ENCODE measurements around the gene FOXO3B.
"Not testable (repeated sequence)": the region's sequence is repeated elsewhere in the genome, so short reads cannot be mapped to it uniquely, and the experiment has no call there.

DNA sequence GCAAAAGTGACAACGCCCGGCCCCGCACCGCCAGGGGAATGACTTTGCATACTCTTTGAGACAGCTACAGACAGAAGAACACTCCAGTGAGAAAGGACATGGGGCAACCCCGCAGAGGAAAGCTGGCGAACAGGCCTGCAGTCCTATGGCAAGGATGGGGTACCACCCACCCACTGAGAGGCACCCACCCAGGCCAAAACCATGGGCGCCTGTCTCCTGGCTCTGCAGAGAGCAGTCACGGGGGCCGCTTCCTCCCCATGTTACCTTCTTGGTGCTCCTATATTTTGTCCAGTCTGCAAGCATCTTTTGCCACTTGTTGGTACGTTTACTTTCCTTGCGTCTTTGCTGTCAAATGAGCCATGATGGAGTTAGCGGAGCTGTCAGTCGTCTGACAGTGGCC lies 43.8 kb downstream of the FOXO3B start:
- TF ChIP-seq, protein P1, sequence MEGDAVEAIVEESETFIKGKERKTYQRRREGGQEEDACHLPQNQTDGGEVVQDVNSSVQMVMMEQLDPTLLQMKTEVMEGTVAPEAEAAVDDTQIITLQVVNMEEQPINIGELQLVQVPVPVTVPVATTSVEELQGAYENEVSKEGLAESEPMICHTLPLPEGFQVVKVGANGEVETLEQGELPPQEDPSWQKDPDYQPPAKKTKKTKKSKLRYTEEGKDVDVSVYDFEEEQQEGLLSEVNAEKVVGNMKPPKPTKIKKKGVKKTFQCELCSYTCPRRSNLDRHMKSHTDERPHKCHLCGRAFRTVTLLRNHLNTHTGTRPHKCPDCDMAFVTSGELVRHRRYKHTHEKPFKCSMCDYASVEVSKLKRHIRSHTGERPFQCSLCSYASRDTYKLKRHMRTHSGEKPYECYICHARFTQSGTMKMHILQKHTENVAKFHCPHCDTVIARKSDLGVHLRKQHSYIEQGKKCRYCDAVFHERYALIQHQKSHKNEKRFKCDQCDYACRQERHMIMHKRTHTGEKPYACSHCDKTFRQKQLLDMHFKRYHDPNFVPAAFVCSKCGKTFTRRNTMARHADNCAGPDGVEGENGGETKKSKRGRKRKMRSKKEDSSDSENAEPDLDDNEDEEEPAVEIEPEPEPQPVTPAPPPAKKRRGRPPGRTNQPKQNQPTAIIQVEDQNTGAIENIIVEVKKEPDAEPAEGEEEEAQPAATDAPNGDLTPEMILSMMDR (IDR thresholded peaks at IDR 0.05; ENCODE audit: extremely low read depth in 1 of 2, insufficient read depth in 1 of 2, low read depth in 1 of 2, low read length in 2 of 2) = not testable (repeated sequence)
- not testable (repeated sequence) for TF ChIP-seq POLR2A (IDR thresholded peaks at IDR 0.05; ENCODE audit: low read depth, low read length)

Data from endothelial cell of umbilical vein (primary cell).